ENCODE results near the gene ABCB8. TPM values are rescaled to one million over a fixed set of nuclear protein-coding genes. Genes with fewer than 3 reads are reported as not detected.

Gene ABCB8
- total and polyA plus RNA-seq, 9 of the 15 experiments (the other 6 are each of a cell fraction or from before 2014, with no cell fraction given): 7.6 to 106 (median 36.3) TPM

DNA sequence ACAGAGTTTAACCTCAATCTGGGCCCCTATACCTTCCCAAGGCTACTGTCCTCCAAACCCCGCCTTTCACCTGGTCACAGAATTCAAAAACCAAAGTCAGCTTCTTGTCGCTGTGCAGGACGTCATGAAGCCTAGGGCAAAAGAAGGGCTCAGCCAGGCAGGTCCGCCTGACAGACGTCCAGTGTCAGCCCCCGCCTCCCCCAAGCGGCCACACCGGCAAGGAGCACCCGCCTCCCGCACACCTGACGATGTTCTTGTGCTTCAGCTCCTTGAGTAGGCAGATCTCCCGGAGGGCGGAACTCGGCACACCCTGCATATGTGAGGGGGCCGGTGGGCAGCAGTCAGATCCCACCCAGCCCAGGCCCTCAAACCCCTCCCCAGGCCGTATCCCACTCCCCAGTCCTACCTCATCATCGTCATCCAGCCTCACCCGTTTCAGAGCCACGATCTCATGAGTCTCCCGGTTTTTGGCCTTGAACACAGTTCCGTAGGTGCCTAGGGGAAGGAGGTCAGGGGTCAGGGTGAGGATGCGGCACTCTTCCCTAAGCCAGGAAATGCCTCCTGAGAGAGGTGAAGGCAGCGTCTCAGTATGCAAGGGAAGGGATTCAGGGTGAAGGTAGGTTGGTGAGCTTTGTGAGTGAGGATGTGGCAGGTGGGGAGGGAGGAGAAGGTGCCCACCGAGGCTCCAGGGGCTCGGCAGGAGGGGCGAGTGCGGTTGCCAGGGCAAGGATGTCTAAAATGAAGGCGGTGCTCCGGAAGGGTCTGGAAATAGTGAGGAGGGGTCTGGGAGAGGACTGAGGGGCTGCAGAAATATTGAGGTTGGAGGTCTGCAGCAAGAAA lies 28.6 kb downstream of the ABCB8 start:
- Histone ChIP-seq H3K9me1 (ENCODE audit: control insufficient read depth, insufficient read depth, low read length) (no peaks in the 10 kb centered on the region), H3K9ac (ENCODE audit: insufficient read depth in 1 of 2, low read depth in 2 of 2, low read length in 2 of 2) (peak overlapping the region; percentile 85 to 91), H4K20me1 (replicated peaks; ENCODE audit: control insufficient read depth, insufficient read depth, low read length) (peaks cover 10% of the 10 kb centered on the region), H3K4me1 (replicated peaks in 1 of 2; ENCODE audit: control insufficient read depth in 2 of 2, insufficient read depth in 2 of 2, low read length in 2 of 2) (peaks cover 49 to 71% of the 10 kb centered on the region in 2 experiments), H3K27ac (ENCODE audit: extremely low read depth, low read depth, low read length) (peak overlapping the region; percentile 27; the same call in 2 of the 3 replicates), H3K36me3 (ENCODE audit: control insufficient read depth, insufficient read depth, low read length) (peaks cover 2% of the 10 kb centered on the region; the same call in 2 of the 3 replicates), H3K4me2 (ENCODE audit: insufficient read depth, low read length) (peak overlapping the region; percentile 90), H3K79me2 (ENCODE audit: control insufficient read depth, insufficient read depth, low read length) (peaks cover 31% of the 10 kb centered on the region), H2AFZ (ENCODE audit: low read depth, low read length) (peak overlapping the region; percentile 74), H3K9me3 (replicated peaks; ENCODE audit: control insufficient read depth, insufficient read depth, low read depth, low read length) (no peaks in the 10 kb centered on the region), H3K4me3 (peak overlapping the region; percentile 84), H3K27me3 (ENCODE audit: control insufficient read depth in 2 of 2, insufficient read depth in 2 of 2, low read length in 2 of 2) (no peaks in the 10 kb centered on the region)
- ATAC-seq (peak; percentile 6; the same call in 1 of the 3 replicates), DNase-seq (ENCODE audit: extremely low read depth in 1 of 4, low spot score in 3 of 4) (peak; percentile 69 to 76 (median 74)), FAIRE-seq (no peak)
- in situ Hi-C loops (cut with MboI) (no loop called here), intact Hi-C loops (cut with micrococcal nuclease) (no loop called here)
- no TSS peak for BruUV-seq (replicated peaks)
- WGBS (ENCODE audit: insufficient coverage, low coverage, missing lambda C conversion rate): 51% methylated on average over 29 of the region's 29 CpGs
- ChIA-PET POLR2A (interaction anchor here (0.6 to 1.8 kb wide), 4 partner anchors 15 to 94 kb away, joined by 3 to 4 read pairs (median 4); no protein-coding TSS in a partner anchor), CTCF (ENCODE audit: low intra/inter-chr PET ratio) (interaction anchor here (0.6 to 2.9 kb wide), 2 partner anchors 28 to 91 kb away, joined by 3 to 14 read pairs; partner anchors contain the start of gene ABCB8)
- TF ChIP-seq, protein P1, sequence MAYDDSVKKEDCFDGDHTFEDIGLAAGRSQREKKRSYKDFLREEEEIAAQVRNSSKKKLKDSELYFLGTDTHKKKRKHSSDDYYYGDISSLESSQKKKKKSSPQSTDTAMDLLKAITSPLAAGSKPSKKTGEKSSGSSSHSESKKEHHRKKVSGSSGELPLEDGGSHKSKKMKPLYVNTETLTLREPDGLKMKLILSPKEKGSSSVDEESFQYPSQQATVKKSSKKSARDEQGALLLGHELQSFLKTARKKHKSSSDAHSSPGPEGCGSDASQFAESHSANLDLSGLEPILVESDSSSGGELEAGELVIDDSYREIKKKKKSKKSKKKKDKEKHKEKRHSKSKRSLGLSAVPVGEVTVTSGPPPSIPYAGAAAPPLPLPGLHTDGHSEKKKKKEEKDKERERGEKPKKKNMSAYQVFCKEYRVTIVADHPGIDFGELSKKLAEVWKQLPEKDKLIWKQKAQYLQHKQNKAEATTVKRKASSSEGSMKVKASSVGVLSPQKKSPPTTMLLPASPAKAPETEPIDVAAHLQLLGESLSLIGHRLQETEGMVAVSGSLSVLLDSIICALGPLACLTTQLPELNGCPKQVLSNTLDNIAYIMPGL (CRISPR knock-in tag; IDR thresholded peaks at IDR 0.05): no peak
- TF ChIP-seq XRCC4 (IDR thresholded peaks at IDR 0.05; ENCODE audit: extremely low read depth, insufficient read depth, insufficient read length) (no peak), ZNF354B (CRISPR knock-in tag; IDR thresholded peaks at IDR 0.05) (no peak), BCOR (IDR thresholded peaks at IDR 0.05) (no peak), PHB2 (IDR thresholded peaks at IDR 0.05; ENCODE audit: low read depth) (no peak), FOXP1 (CRISPR knock-in tag; IDR thresholded peaks at IDR 0.05) (no peak), ZEB2 (IDR thresholded peaks at IDR 0.05) (no peak), NR2C2 (CRISPR knock-in tag; IDR thresholded peaks at IDR 0.05) (peak; percentile 47), NR2C2 (tag; IDR thresholded peaks at IDR 0.05) (0 out of 2 replicates have a peak, but pooled peaks have one; percentile 1), SLC30A9 (CRISPR knock-in tag; IDR thresholded peaks at IDR 0.05) (no peak), EZH2 (IDR thresholded peaks at IDR 0.05; ENCODE audit: borderline replicate concordance, low read depth, low read length) (no peak), MYBL2 (IDR thresholded peaks at IDR 0.05; ENCODE audit: low read depth) (no peak), MYBL2 (CRISPR knock-in tag; IDR thresholded peaks at IDR 0.05; ENCODE audit: borderline replicate concordance) (no peak)
- TF ChIP-seq, protein P2, sequence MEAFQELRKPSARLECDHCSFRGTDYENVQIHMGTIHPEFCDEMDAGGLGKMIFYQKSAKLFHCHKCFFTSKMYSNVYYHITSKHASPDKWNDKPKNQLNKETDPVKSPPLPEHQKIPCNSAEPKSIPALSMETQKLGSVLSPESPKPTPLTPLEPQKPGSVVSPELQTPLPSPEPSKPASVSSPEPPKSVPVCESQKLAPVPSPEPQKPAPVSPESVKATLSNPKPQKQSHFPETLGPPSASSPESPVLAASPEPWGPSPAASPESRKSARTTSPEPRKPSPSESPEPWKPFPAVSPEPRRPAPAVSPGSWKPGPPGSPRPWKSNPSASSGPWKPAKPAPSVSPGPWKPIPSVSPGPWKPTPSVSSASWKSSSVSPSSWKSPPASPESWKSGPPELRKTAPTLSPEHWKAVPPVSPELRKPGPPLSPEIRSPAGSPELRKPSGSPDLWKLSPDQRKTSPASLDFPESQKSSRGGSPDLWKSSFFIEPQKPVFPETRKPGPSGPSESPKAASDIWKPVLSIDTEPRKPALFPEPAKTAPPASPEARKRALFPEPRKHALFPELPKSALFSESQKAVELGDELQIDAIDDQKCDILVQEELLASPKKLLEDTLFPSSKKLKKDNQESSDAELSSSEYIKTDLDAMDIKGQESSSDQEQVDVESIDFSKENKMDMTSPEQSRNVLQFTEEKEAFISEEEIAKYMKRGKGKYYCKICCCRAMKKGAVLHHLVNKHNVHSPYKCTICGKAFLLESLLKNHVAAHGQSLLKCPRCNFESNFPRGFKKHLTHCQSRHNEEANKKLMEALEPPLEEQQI (IDR thresholded peaks at IDR 0.05): no peak
- TF ChIP-seq, protein P3, sequence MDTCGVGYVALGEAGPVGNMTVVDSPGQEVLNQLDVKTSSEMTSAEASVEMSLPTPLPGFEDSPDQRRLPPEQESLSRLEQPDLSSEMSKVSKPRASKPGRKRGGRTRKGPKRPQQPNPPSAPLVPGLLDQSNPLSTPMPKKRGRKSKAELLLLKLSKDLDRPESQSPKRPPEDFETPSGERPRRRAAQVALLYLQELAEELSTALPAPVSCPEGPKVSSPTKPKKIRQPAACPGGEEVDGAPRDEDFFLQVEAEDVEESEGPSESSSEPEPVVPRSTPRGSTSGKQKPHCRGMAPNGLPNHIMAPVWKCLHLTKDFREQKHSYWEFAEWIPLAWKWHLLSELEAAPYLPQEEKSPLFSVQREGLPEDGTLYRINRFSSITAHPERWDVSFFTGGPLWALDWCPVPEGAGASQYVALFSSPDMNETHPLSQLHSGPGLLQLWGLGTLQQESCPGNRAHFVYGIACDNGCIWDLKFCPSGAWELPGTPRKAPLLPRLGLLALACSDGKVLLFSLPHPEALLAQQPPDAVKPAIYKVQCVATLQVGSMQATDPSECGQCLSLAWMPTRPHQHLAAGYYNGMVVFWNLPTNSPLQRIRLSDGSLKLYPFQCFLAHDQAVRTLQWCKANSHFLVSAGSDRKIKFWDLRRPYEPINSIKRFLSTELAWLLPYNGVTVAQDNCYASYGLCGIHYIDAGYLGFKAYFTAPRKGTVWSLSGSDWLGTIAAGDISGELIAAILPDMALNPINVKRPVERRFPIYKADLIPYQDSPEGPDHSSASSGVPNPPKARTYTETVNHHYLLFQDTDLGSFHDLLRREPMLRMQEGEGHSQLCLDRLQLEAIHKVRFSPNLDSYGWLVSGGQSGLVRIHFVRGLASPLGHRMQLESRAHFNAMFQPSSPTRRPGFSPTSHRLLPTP (IDR thresholded peaks at IDR 0.05; ENCODE audit: borderline replicate concordance, extremely low read depth, insufficient read length): no peak

All from K562 (cell line).